Stimulated activated CD4-positive, alpha-beta T cell treated with anti-CD3 and anti-CD28 coated beads, Interleukin-4, amount 100 ng/mL, for 4 hours (primary cell): ENCODE data around the gene MYH11.
"Not testable (repeated sequence)": the region's sequence is repeated elsewhere in the genome, so short reads cannot be mapped to it uniquely, and the experiment has no call there.

Source experiments
- DNase-seq, 2 experiments: peaks; one replicate each; pipeline ENCODE4 v3.0.0-alpha.2; 2020

MYH11 gene

GRCh38 chr16:15703029-15703736 lies 153.6 kb downstream of the MYH11 start:
- no peak for DNase-seq

- no peak for DNase-seq
Measured at GRCh38 chr16:15701975-15702970, 154.6 kb downstream of the MYH11 start.

- DNase-seq: no peak
Measured at GRCh38 chr16:15701367-15701766, 155.5 kb downstream of the MYH11 start.

DNA sequence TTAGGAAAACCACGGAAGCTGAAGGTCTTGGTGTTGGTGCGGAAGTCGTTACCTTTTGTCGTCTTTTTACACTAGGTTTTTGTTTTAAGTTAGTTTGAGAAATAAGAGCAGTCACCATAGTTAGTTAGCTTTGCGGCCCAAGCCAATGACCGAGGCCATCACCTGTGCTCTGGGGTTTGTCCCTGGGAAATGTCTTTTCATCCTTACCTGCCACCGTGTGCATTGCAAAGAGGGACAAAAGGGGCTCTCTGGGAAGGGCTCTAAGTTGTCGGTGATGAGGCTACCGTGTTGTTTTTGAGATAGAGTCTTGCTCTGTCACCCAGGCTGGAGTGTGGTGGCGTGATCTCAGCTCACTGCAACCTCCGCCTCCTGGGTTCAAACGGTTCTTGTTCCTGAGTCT lies 157.0 kb downstream of the MYH11 start:
- no peak for DNase-seq

GRCh38 chr16:15694499-15694898 lies 162.3 kb downstream of the MYH11 start:
- no peak for DNase-seq

GRCh38 chr16:15692508-15692907 lies 164.3 kb downstream of the MYH11 start:
- not testable (repeated sequence) for DNase-seq

DNA sequence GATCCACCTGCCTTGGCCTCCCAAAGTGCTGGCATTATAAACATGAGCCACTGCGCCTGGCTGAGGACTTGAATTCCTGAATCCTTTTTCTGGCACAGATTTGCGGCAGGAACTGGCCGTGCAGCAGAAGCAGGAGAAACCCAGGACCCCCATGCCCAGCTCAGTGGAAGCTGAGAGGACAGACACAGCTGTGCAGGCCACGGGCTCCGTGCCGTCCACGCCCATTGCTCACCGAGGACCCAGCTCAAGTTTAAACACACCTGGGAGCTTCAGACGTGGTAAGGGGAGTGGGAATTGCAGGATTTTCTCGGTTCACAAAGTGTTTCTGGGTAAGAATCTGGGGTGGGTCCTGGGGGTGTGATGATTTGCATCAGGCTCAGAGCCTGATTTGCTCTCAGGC lies 165.8 kb downstream of the MYH11 start:
- DNase-seq: no peak

- no peak for DNase-seq
Measured at GRCh38 chr16:15690296-15690695, 166.5 kb downstream of the MYH11 start.

DNA sequence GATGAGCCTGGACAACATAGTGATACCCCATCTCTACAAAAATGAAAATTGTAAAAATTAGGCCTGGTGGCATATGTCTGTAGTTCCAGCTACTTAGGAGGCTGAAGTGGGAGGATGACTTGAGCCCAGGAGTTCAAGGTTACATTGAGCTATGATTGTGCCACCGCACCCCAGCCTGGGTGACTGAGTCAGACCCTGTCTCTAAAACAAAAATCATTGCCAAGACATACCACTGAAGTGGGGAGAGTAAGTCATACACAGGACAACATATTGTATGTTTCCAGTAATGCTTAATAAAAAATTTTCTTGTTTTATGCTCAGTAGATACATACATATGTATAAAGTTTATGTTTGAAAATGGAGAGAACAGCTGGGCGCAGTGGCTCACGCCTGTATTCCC lies 167.5 kb downstream of the MYH11 start:
- DNase-seq: no peak

DNA sequence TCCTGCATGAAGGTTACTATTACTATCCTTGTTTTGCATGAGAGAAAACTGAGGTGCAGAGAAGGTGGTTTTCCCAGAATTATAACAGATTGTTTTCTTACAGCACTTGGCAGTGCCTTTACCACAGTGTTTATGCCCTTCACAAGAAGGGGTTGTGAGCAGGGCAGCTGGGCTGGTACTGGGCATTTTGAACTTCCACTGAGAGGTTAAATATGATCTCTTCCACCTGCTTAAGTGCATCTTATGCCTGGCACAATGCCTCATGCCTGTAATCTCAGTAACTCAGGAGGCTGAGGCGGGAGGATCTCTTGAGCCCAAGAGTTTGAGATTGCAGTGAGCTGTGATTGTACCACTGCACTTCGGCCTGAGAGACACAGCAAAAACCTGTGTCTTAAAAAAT lies 170.5 kb downstream of the MYH11 start:
- DNase-seq: no peak

- DNase-seq: peak; percentile 35 to 37
Measured at GRCh38 chr16:15682105-15682570, 174.7 kb downstream of the MYH11 start.

DNA sequence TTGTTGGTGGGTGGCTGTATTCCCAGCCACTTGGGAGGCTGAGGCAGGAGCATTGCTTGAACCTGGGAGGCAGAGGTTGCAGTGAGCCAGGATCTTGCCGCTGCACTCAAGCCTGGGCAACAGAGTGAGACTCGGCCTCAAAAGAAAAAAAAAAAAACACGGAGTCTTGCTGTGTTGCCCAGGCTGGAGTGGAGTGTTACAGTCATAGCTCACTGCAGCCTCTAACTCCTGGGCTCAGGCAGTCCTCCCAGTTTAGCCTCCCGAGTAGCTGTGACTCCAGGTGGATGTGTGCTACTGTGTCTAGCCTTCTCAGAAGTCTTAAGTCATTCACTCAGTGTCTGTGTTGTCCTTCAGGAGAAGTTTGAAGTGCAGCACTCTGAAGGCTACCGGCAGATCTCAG lies 179.4 kb downstream of the MYH11 start:
- DNase-seq: no peak

DNA sequence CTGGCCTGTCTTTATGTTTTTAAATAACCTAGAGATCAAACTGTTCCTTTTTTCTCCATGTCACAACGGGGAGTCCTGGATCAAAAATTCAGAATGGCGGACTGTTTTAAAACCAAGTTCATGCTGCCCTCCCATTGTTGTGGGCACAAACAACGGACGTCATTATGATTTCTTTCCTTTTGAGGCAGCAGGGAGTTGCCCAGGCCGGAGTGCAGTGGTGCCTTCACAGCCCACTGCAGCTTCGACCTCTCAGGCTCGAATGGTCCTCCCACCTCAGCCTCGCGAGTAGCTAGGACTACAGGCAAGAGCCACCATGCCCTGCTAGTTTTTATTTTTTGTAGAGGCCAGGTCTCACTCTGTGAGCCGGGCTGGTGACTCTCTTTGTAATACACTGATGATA lies 180.3 kb downstream of the MYH11 start:
- no peak for DNase-seq

DNA sequence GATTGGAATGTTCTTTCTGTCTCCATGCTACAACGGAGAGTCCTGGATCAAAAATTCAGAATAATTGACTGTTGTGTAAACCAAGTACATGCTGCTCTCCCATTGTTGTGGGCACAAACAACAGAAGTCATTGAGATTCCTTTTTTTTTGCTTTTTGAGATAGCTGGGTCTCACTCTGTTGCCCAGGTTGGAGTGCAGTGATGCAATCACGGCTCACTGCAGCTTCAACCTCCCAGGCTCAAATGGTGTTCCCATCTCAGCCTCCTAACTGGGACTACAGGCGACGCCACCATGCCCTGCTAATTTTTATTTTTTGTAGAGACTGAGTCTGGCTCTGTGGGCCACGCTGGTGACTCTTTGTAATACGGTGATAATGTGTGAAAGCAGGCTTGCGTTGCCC lies 182.3 kb downstream of the MYH11 start:
- DNase-seq: no peak

- DNase-seq: peak; percentile 27 to 46
Measured at GRCh38 chr16:15672514-15673167, 184.2 kb downstream of the MYH11 start.

DNA sequence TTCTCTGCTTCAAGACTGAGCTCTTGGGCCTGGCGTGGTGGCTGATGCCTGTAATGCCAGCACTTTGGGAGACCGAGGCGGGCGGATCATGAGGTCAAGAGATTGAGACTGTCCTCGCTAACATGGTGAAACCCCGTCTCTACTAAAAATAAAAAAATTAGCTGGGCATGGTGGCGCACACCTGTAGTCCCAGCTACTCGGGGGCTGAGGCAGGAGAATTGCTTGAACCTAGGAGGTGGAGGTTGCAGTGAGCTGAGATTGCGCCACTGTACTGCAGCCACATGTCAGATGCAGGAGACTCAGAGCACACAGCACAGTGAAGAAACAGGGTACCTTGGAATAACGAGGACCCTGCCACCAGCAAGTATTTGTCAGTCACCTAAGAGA lies 184.7 kb downstream of the MYH11 start:
- not testable (repeated sequence) for DNase-seq

GRCh38 chr16:15671530-15672117 lies 185.2 kb downstream of the MYH11 start:
- no peak for DNase-seq

GRCh38 chr16:15667091-15667742 lies 189.6 kb downstream of the MYH11 start:
- DNase-seq: no peak

GRCh38 chr16:15665107-15665506 lies 191.7 kb downstream of the MYH11 start:
- DNase-seq: no peak

GRCh38 chr16:15660203-15660601 lies 196.6 kb downstream of the MYH11 start:
- DNase-seq: no peak

- DNase-seq: no peak
Measured at GRCh38 chr16:15658556-15658955, 198.3 kb downstream of the MYH11 start.

DNA sequence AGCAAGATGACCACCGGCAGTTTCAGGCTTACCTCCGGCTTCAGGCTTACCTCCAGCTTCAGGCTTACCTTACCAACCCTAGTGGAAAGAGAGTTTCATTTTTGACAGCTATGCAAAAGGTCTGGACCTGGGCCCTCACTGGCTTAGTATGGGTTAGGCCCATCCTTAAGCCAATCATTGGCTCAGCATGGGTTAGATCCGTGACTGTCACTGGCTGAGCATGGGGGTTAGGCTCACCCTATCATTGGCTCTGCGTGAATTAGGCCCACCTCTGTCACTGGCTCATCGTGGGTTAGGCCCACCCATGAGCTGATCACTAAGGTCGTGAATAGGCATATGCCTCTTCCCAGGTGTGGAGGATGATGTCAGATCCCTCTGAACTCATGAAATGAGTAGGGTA lies 198.7 kb downstream of the MYH11 start:
- no peak for DNase-seq
